ENCODE results near the gene EME2.

Gene EME2

GRCh38 chr16:1767116-1767994 is 5.3 kb upstream of the EME2 start:
- no peak for DNase-seq (ENCODE audit: low read depth)

- DNase-seq (ENCODE audit: low read depth): no peak
Observed at GRCh38 chr16:1768061-1768766, 4.4 kb upstream of the EME2 start.

GRCh38 chr16:1768767-1769401 is 3.7 kb upstream of the EME2 start:
- DNase-seq (ENCODE audit: low read depth): no peak

GRCh38 chr16:1769402-1770300 is 3.0 kb upstream of the EME2 start:
- DNase-seq (ENCODE audit: low read depth): no peak

- DNase-seq (ENCODE audit: low read depth): peak; percentile 54
Observed at GRCh38 chr16:1770328-1771187, 2.1 kb upstream of the EME2 start.

GRCh38 chr16:1771188-1771863 is 1.3 kb upstream of the EME2 start, which contains the start of gene NME3:
TSS of gene NME3 (minus strand) at chr16:1771543. CDS start at chr16:1771534, 9 bp downstream.
- peak; percentile 67 for DNase-seq (ENCODE audit: low read depth)

GRCh38 chr16:1771864-1772361 is 697 bp upstream of the EME2 start:
- DNase-seq (ENCODE audit: low read depth): no peak

- DNase-seq (ENCODE audit: low read depth): peak; percentile 80
Observed at GRCh38 chr16:1772908-1773702, 495 bp downstream of the EME2 start, which contains the start of gene MRPS34. TSS of gene MRPS34 (minus strand) at chr16:1773134. CDS start at chr16:1773119, 15 bp downstream.

- peak; percentile 39 for DNase-seq (ENCODE audit: low read depth)
Observed at GRCh38 chr16:1773703-1774447, 1.3 kb downstream of the EME2 start.

GRCh38 chr16:1774448-1774780 is 1.8 kb downstream of the EME2 start:
- no peak for DNase-seq (ENCODE audit: low read depth)

- no peak for DNase-seq (ENCODE audit: low read depth)
Observed at GRCh38 chr16:1775006-1775845, 2.6 kb downstream of the EME2 start.

GRCh38 chr16:1775846-1776671 is 3.4 kb downstream of the EME2 start:
- no peak for DNase-seq (ENCODE audit: low read depth)

- DNase-seq (ENCODE audit: low read depth): no peak
Observed at GRCh38 chr16:1776672-1776955, 4.0 kb downstream of the EME2 start.

GRCh38 chr16:1776991-1777374 is 4.4 kb downstream of the EME2 start:
- DNase-seq (ENCODE audit: low read depth): no peak

- no peak for DNase-seq (ENCODE audit: low read depth)
Observed at GRCh38 chr16:1777375-1778199, 5.0 kb downstream of the EME2 start.

All from fibroblast of gingiva (primary cell).